GM10266 (cell line): Measurements from ENCODE around the gene HK1.
"Not testable (repeated sequence)": the region's sequence is repeated elsewhere in the genome, so short reads cannot be mapped to it uniquely, and the experiment has no call there.

Experiments
- DNase-seq: peaks from one replicate; pipeline ENCODE4 v3.0.0; 2012; ENCODE audit errors: extremely low spot score
- TF ChIP-seq, protein P1 (sequence below): IDR thresholded peaks from 2 replicates; pipeline ENCODE4 v1.5.1; 2012; ENCODE audit warnings: mild to moderate bottlenecking, low read depth; ENCODE audit not compliant: control insufficient read depth, insufficient read depth; ENCODE audit errors: missing control alignments

Gene HK1

GRCh38 chr10:69307434-69307833, 29.1 kb downstream of the HK1 start:
- no peak for DNase-seq

GRCh38 chr10:69308304-69308703, 30.0 kb downstream of the HK1 start:
- DNase-seq, result not testable (repeated sequence)

More at GRCh38 chr10:69307434-69307833, 29.1 kb downstream of the HK1 start:
- TF ChIP-seq, protein P1, sequence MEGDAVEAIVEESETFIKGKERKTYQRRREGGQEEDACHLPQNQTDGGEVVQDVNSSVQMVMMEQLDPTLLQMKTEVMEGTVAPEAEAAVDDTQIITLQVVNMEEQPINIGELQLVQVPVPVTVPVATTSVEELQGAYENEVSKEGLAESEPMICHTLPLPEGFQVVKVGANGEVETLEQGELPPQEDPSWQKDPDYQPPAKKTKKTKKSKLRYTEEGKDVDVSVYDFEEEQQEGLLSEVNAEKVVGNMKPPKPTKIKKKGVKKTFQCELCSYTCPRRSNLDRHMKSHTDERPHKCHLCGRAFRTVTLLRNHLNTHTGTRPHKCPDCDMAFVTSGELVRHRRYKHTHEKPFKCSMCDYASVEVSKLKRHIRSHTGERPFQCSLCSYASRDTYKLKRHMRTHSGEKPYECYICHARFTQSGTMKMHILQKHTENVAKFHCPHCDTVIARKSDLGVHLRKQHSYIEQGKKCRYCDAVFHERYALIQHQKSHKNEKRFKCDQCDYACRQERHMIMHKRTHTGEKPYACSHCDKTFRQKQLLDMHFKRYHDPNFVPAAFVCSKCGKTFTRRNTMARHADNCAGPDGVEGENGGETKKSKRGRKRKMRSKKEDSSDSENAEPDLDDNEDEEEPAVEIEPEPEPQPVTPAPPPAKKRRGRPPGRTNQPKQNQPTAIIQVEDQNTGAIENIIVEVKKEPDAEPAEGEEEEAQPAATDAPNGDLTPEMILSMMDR, result no peak

GRCh38 chr10:69311309-69311708, 33.0 kb downstream of the HK1 start:
- TF ChIP-seq, protein P1, result no peak
- no peak for DNase-seq

GRCh38 chr10:69312528-69312927, 34.2 kb downstream of the HK1 start:
- no peak for DNase-seq
- TF ChIP-seq, protein P1, result no peak

GRCh38 chr10:69315100-69315542, 36.8 kb downstream of the HK1 start:
- TF ChIP-seq, protein P1, result no peak
- DNase-seq, result no peak

GRCh38 chr10:69315610-69316312, 37.5 kb downstream of the HK1 start:
- DNase-seq, result no peak
- TF ChIP-seq, protein P1, result no peak

- TF ChIP-seq, protein P1, result no peak
- no peak for DNase-seq
Measured at GRCh38 chr10:69316313-69317059, 38.2 kb downstream of the HK1 start.
